ENCODE data around the gene ZNF304. TPM values are rescaled to one million over a fixed set of nuclear protein-coding genes. Genes with fewer than 3 reads are reported as not detected.

The ZNF304 gene
- total and polyA plus RNA-seq, 10 donors = 2.9 to 16.7 (median 12.2) TPM

DNA sequence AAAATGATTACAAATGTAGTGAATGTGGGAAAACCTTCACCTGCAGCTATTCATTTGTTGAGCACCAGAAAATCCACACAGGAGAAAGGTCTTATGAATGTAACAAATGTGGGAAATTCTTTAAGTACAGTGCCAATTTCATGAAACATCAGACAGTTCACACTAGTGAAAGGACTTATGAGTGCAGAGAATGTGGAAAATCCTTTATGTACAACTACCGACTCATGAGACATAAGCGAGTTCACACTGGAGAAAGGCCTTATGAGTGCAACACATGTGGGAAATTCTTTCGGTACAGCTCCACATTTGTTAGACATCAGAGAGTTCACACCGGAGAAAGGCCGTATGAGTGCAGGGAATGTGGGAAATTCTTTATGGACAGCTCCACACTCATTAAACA lies 47.8 kb downstream of the ZNF304 start:
- intact Hi-C loops (cut with DNase I; ENCODE audit: low total_unique reads) = no loop called here
- TF ChIP-seq, protein P1, sequence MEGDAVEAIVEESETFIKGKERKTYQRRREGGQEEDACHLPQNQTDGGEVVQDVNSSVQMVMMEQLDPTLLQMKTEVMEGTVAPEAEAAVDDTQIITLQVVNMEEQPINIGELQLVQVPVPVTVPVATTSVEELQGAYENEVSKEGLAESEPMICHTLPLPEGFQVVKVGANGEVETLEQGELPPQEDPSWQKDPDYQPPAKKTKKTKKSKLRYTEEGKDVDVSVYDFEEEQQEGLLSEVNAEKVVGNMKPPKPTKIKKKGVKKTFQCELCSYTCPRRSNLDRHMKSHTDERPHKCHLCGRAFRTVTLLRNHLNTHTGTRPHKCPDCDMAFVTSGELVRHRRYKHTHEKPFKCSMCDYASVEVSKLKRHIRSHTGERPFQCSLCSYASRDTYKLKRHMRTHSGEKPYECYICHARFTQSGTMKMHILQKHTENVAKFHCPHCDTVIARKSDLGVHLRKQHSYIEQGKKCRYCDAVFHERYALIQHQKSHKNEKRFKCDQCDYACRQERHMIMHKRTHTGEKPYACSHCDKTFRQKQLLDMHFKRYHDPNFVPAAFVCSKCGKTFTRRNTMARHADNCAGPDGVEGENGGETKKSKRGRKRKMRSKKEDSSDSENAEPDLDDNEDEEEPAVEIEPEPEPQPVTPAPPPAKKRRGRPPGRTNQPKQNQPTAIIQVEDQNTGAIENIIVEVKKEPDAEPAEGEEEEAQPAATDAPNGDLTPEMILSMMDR (IDR thresholded peaks at IDR 0.05 in 8 of 11, conservative IDR thresholded peaks at IDR 0.05 in 3 of 11) = no peak
- no peak for TF ChIP-seq POLR2AphosphoS5 (IDR thresholded peaks at IDR 0.05)
- 94 to 98% (median 97%) methylated on average over 5 of the region's 5 CpGs for WGBS, 5 donors
- Histone ChIP-seq H3K27ac (no peak overlapping the region), H3K36me3 (peaks cover 8 to 88% (median 55%) of the 10 kb centered on the region in 6 donors), H3K9me3 (peaks cover 0 to 81% (median 69%) of the 10 kb centered on the region in 8 donors), H3K4me1 (peaks cover 0 to 2% (median 0%) of the 10 kb centered on the region in 6 donors), H3K27me3 (replicated peaks in 1 of 7) (no peaks in the 10 kb centered on the region), H3K4me3 (no peak overlapping the region)
- DNase-seq = no peak

DNA sequence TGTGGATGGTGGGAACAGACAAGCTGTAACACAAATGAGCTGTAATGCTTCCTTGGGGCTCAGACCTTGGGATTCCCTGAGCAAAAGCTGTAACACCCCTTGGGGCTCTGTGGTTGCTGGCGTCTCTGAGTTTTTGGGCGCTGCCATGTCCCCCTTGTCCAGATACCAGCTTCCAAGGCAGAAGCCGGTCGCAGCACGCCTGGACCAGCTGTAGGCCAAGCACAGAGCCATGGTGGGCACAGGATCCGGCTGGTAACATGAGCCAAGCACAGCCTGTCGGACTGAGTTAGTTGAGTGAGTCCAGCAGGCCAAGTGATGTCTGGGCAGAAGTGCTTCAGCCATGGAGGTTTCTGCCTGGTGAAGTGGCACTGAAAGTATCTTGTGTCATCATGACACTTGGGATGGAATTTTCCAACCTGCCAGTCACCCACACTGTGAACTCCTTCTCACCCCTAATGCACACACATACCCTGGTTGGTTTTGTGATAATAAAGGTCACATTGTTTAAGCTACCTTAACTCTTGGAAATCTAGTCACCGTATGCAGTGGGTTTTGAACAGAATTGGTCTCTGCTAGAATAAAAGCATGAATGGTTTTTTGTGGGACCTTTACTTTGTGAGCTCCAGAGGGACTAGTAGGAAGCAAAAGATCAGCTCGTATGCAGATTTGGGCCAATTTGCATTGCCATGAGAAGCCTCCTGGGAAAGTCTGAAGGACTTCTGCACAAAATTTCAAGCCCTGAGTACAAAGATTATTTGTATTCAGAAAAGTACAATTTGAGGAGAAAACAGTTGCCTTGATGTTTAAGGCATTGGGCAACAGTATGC lies 52.9 kb downstream of the ZNF304 start:
- H3K4me1 ChIP-seq = peaks cover 0 to 5% (median 2%) of the 10 kb centered on the region in 6 donors
- H3K27ac ChIP-seq = no peak overlapping the region
- peaks cover under 1 to 38% (median 13%) of the 10 kb centered on the region in 6 donors for H3K36me3 ChIP-seq
- no peaks in the 10 kb centered on the region for H3K27me3 ChIP-seq (replicated peaks in 1 of 7)
- H3K4me3 ChIP-seq = no peak overlapping the region
- 87 to 98% (median 96%) methylated on average over 2 to 9 of the region's 9 CpGs for WGBS, 5 donors
- DNase-seq = no peak
- intact Hi-C loops (cut with DNase I; ENCODE audit: low total_unique reads) = no loop called here
- no peak for TF ChIP-seq POLR2A (IDR thresholded peaks at IDR 0.05)
- TF ChIP-seq, protein P1 (IDR thresholded peaks at IDR 0.05 in 8 of 11, conservative IDR thresholded peaks at IDR 0.05 in 3 of 11) = no peak
- TF ChIP-seq POLR2AphosphoS5 (IDR thresholded peaks at IDR 0.05) = no peak
- peaks cover 0 to 50% (median 43%) of the 10 kb centered on the region in 8 donors for H3K9me3 ChIP-seq

DNA sequence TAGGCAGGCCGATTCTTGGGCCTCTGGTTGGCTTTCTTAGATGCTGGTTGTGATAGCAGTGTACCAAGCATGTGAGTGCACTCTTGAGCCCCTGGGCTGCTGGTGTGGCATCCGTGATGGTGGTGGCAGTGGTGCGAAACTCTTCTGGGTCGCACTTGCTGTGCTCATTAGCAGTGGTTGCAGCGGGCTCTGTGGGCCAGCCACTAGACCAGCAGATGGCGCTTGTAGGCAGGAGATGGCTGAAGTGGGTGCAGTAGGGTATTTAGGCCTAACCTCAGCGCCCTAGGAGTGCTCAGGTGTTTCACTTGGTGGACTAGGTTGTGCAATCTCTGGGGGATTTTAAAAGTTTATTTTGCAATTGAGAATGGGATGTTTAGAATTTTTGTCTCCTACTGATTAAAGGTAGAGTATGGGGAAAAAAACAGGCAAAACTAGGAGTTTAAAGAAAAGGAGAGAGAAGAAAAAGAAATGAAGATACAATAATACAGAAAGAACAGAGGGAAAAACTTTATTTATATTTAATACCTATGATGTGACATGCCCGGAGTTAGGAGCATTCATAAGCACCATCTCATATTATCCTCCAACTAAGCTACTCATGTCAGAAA lies 55.5 kb downstream of the ZNF304 start:
- Histone ChIP-seq H3K36me3 (peaks cover 0 to 15% (median 0%) of the 10 kb centered on the region in 6 donors), H3K4me3 (no peak overlapping the region), H3K27me3 (replicated peaks in 1 of 7) (no peaks in the 10 kb centered on the region), H3K27ac (no peak overlapping the region), H3K9me3 (peaks cover 0 to 24% (median 18%) of the 10 kb centered on the region in 8 donors), H3K4me1 (peaks cover 5 to 18% (median 12%) of the 10 kb centered on the region in 6 donors)
- peak; percentile 86 for DNase-seq
- intact Hi-C loops (cut with DNase I; ENCODE audit: low total_unique reads) = loop anchor here (5.0 kb wide), 1 partner anchor 746 kb away; the partner anchor contains the start of gene ZNF329
- TF ChIP-seq POLR2AphosphoS5 (IDR thresholded peaks at IDR 0.05) (peak in 2 of 3 donors; percentile 36 to 39), POLR2A (IDR thresholded peaks at IDR 0.05) (no peak)
- TF ChIP-seq, protein P1 (IDR thresholded peaks at IDR 0.05 in 8 of 11, conservative IDR thresholded peaks at IDR 0.05 in 3 of 11) = peak; percentile 30 to 80 (median 66)
- WGBS, 5 donors = 15 to 18% (median 18%) methylated on average over 8 of the region's 8 CpGs

Other genes with a start within 250 kb of the ZNF304 start
- not detected for gene USP29, start 231.3 kb upstream of the ZNF304 start, total RNA-seq
- not detected for gene USP29, start 231.3 kb upstream of the ZNF304 start, polyA plus RNA-seq
- gene ZIM3, start 206.1 kb upstream of the ZNF304 start, total RNA-seq = not detected
- not detected for gene ZIM3, start 206.1 kb upstream of the ZNF304 start, polyA plus RNA-seq
- gene DUXA, start 183.8 kb upstream of the ZNF304 start, total RNA-seq = not detected
- gene DUXA, start 183.8 kb upstream of the ZNF304 start, polyA plus RNA-seq = not detected
- gene ZNF264, start 159.8 kb upstream of the ZNF304 start, total RNA-seq = 10 to 100 TPM; 52.0 to 68.9 (median 58.9) TPM
- 1 to 10 TPM; 3.8 to 6.8 (median 6.4) TPM for gene ZNF264, start 159.8 kb upstream of the ZNF304 start, polyA plus RNA-seq
- 1 to 10 TPM; 3.1 to 8.3 (median 4.8) TPM for gene AURKC, start 120.2 kb upstream of the ZNF304 start, total RNA-seq
- gene AURKC, start 120.2 kb upstream of the ZNF304 start, polyA plus RNA-seq = 1 to 10 TPM; 4.1 to 5.5 (median 4.4) TPM
- 10 to 100 TPM; 16.7 to 27.7 (median 18.1) TPM for gene ZNF805, start 110.6 kb upstream of the ZNF304 start, total RNA-seq
- gene ZNF805, start 110.6 kb upstream of the ZNF304 start, polyA plus RNA-seq = 1 to 10 TPM in 1 of 3 donors, under 1 TPM in 2; 0.22 to 1.1 (median 0.88) TPM
- gene ZNF460, start 70.8 kb upstream of the ZNF304 start, total RNA-seq = 10 to 100 TPM; 60.8 to 84.7 (median 68.1) TPM
- gene ZNF460, start 70.8 kb upstream of the ZNF304 start, polyA plus RNA-seq = 1 to 10 TPM in 1 of 3 donors, under 1 TPM in 2; 0.24 to 2.1 (median 0.33) TPM
- 10 to 100 TPM in 6 of 7 donors, 1 to 10 TPM in 1; 9.7 to 16.9 (median 13.0) TPM for gene ZNF543, start 30.8 kb upstream of the ZNF304 start, total RNA-seq
- 1 to 10 TPM; 1.6 to 2.4 (median 1.7) TPM for gene ZNF543, start 30.8 kb upstream of the ZNF304 start, polyA plus RNA-seq
- gene TRAPPC2B, start 12.3 kb downstream of the ZNF304 start, total RNA-seq = 10 to 100 TPM in 4 of 7 donors, 1 to 10 TPM in 3; 7.7 to 36.6 (median 18.0) TPM
- 10 to 100 TPM; 20.2 to 24.0 (median 23.6) TPM for gene TRAPPC2B, start 12.3 kb downstream of the ZNF304 start, polyA plus RNA-seq
- 1 to 10 TPM; 3.3 to 8.8 (median 5.4) TPM for gene ZNF547, start 12.3 kb downstream of the ZNF304 start, total RNA-seq
- 1 to 10 TPM; 2.3 to 3.5 (median 3.5) TPM for gene ZNF547, start 12.3 kb downstream of the ZNF304 start, polyA plus RNA-seq
- 10 to 100 TPM; 21.2 to 48.2 (median 34.6) TPM for gene ZNF548, start 38.6 kb downstream of the ZNF304 start, total RNA-seq
- 10 to 100 TPM; 12.4 to 14.2 (median 12.5) TPM for gene ZNF548, start 38.6 kb downstream of the ZNF304 start, polyA plus RNA-seq
- 10 to 100 TPM; 13.4 to 23.0 (median 18.8) TPM for gene ZNF17, start 59.9 kb downstream of the ZNF304 start, total RNA-seq
- 1 to 10 TPM; 1.8 to 3.5 (median 2.6) TPM for gene ZNF17, start 59.9 kb downstream of the ZNF304 start, polyA plus RNA-seq
- gene ZNF749, start 84.1 kb downstream of the ZNF304 start, total RNA-seq = 10 to 100 TPM in 4 of 7 donors, 1 to 10 TPM in 3; 7.3 to 15.4 (median 10.8) TPM
- 1 to 10 TPM; 2.7 to 9.4 (median 5.4) TPM for gene ZNF749, start 84.1 kb downstream of the ZNF304 start, polyA plus RNA-seq
- gene VN1R1, start 105.9 kb downstream of the ZNF304 start, total RNA-seq = 1 to 10 TPM in 5 of 7 donors, under 1 TPM in 2; 0.82 to 2.0 (median 1.4) TPM
- gene VN1R1, start 105.9 kb downstream of the ZNF304 start, polyA plus RNA-seq = under 1 TPM; 0.26 to 0.30 (median 0.30) TPM
- gene ZNF772, start 126.3 kb downstream of the ZNF304 start, total RNA-seq = 10 to 100 TPM; 10.9 to 33.7 (median 19.9) TPM
- gene ZNF772, start 126.3 kb downstream of the ZNF304 start, polyA plus RNA-seq = 1 to 10 TPM; 1.4 to 3.3 (median 2.7) TPM
- 10 to 100 TPM in 6 of 7 donors, 1 to 10 TPM in 1; 8.8 to 20.4 (median 15.6) TPM for gene ZNF419, start 136.5 kb downstream of the ZNF304 start, total RNA-seq
- 1 to 10 TPM; 5.9 to 8.7 (median 8.3) TPM for gene ZNF419, start 136.5 kb downstream of the ZNF304 start, polyA plus RNA-seq
- 10 to 100 TPM; 10.5 to 25.2 (median 17.5) TPM for gene ZNF773, start 148.7 kb downstream of the ZNF304 start, total RNA-seq
- 1 to 10 TPM; 3.0 to 5.7 (median 3.9) TPM for gene ZNF773, start 148.7 kb downstream of the ZNF304 start, polyA plus RNA-seq
- 10 to 100 TPM in 4 of 7 donors, 1 to 10 TPM in 3; 8.5 to 13.0 (median 10.8) TPM for gene ZNF549, start 176.1 kb downstream of the ZNF304 start, total RNA-seq
- 1 to 10 TPM; 2.6 to 3.9 (median 2.8) TPM for gene ZNF549, start 176.1 kb downstream of the ZNF304 start, polyA plus RNA-seq
- 10 to 100 TPM; 10.5 to 39.5 (median 13.3) TPM for gene ZNF550, start 208.6 kb downstream of the ZNF304 start, total RNA-seq
- gene ZNF550, start 208.6 kb downstream of the ZNF304 start, polyA plus RNA-seq = 1 to 10 TPM; 5.4 to 6.4 (median 5.4) TPM
- gene ZNF416, start 227.6 kb downstream of the ZNF304 start, total RNA-seq = 1 to 10 TPM; 4.3 to 9.3 (median 6.1) TPM
- gene ZNF416, start 227.6 kb downstream of the ZNF304 start, polyA plus RNA-seq = 1 to 10 TPM; 2.1 to 3.8 (median 3.4) TPM
- 10 to 100 TPM in 3 of 7 donors, 1 to 10 TPM in 4; 5.1 to 12.0 (median 8.6) TPM for gene ZIK1, start 232.9 kb downstream of the ZNF304 start, total RNA-seq
- gene ZIK1, start 232.9 kb downstream of the ZNF304 start, polyA plus RNA-seq = 1 to 10 TPM; 3.4 to 4.5 (median 3.7) TPM
- gene ZNF530, start 248.6 kb downstream of the ZNF304 start, total RNA-seq = 1 to 10 TPM; 3.5 to 7.4 (median 4.1) TPM
- 1 to 10 TPM; 2.4 to 3.2 (median 2.9) TPM for gene ZNF530, start 248.6 kb downstream of the ZNF304 start, polyA plus RNA-seq